ENCODE data around the gene CHAMP1. TPM values are rescaled to one million over a fixed set of nuclear protein-coding genes. Genes with fewer than 3 reads are reported as not detected.
A peak's percentile ranks its signal among the peaks of the same experiment; 100 is the strongest.

Gene CHAMP1
- total and polyA plus RNA-seq, 2 donors (not counting 3 experiments of a cell fraction or from before 2014, with no cell fraction given): 19.2 to 24.1 TPM

- FAIRE-seq (peak; percentile 83), DNase-seq (ENCODE audit: low read depth, low spot score) (peak; percentile 52)
- Histone ChIP-seq H3K9ac (replicated peaks; ENCODE audit: extremely low read depth, insufficient read depth, low read length) (no peak overlapping the region), H3K4me1 (ENCODE audit: control insufficient read depth, extremely low read depth, insufficient read depth, low read length) (no peaks in the 10 kb centered on the region), H3K9me1 (replicated peaks; ENCODE audit: control insufficient read depth, extremely low read depth, insufficient read depth, low read length) (no peaks in the 10 kb centered on the region), H3K27ac (ENCODE audit: insufficient read depth, low read depth, low read length) (no peak overlapping the region), H3K4me3 (replicated peaks in 1 of 3; ENCODE audit: insufficient read depth in 1 of 3, low read depth in 1 of 3, low read length in 3 of 3) (no peak overlapping the region), H3K9me3 (replicated peaks; ENCODE audit: control insufficient read depth, insufficient read depth, low read length) (no peaks in the 10 kb centered on the region), H3K36me3 (ENCODE audit: control insufficient read depth in 2 of 2, extremely low read depth in 1 of 2, insufficient read depth in 2 of 2, low read length in 2 of 2) (no peaks in the 10 kb centered on the region), H3K27me3 (ENCODE audit: control insufficient read depth in 2 of 2, insufficient read depth in 2 of 2, low read length in 2 of 2) (peaks cover 0 to 3% of the 10 kb centered on the region in 2 experiments), H2AFZ (ENCODE audit: low read depth, low read length) (no peak overlapping the region), H3K4me2 (ENCODE audit: insufficient read depth, low read length) (no peak overlapping the region), H3K79me2 (ENCODE audit: control insufficient read depth, insufficient read depth, low read length) (no peaks in the 10 kb centered on the region), H4K20me1 (replicated peaks; ENCODE audit: control insufficient read depth, extremely low read depth, insufficient read depth, low read length) (no peaks in the 10 kb centered on the region)
- dilution Hi-C loops (cut with MboI; ENCODE audit: extremely low pct_ligation_motif_present, low sequenced_read_pairs): no loop called here
- POLR2A ChIA-PET: no interaction called here
- CTCF ChIA-PET: no interaction called here
- no TSS peak for BruUV-seq (replicated peaks)
- intact Hi-C loops (cut with micrococcal nuclease): no loop called here
- peak; percentile 64 to 67 for TF ChIP-seq CTCF (IDR thresholded peaks at IDR 0.05; ENCODE audit: extremely low read depth in 1 of 2, insufficient read depth in 1 of 2, low read depth in 1 of 2, low read length in 2 of 2)
- no peak for TF ChIP-seq GATA2 (IDR thresholded peaks at IDR 0.05; ENCODE audit: insufficient read depth, insufficient read length, low read depth, low read length)
Observed at GRCh38 chr13:114339857-114340534, 25.7 kb downstream of the CHAMP1 start.

GRCh38 chr13:114341003-114341777 lies 26.9 kb downstream of the CHAMP1 start:
- no peaks in the 10 kb centered on the region for H3K36me3 ChIP-seq (ENCODE audit: control insufficient read depth in 2 of 2, extremely low read depth in 1 of 2, insufficient read depth in 2 of 2, low read length in 2 of 2)
- no peak overlapping the region for H3K4me3 ChIP-seq (replicated peaks in 1 of 3; ENCODE audit: insufficient read depth in 1 of 3, low read depth in 1 of 3, low read length in 3 of 3)
- peaks cover 3% of the 10 kb centered on the region in 2 experiments for H3K27me3 ChIP-seq (ENCODE audit: control insufficient read depth in 2 of 2, insufficient read depth in 2 of 2, low read length in 2 of 2)
- intact Hi-C loops (cut with micrococcal nuclease) (no loop called here), dilution Hi-C loops (cut with MboI; ENCODE audit: extremely low pct_ligation_motif_present, low sequenced_read_pairs) (no loop called here)
- no peak overlapping the region for H3K9ac ChIP-seq (replicated peaks; ENCODE audit: extremely low read depth, insufficient read depth, low read length)
- H3K4me2 ChIP-seq (ENCODE audit: insufficient read depth, low read length): no peak overlapping the region
- H3K9me3 ChIP-seq (replicated peaks; ENCODE audit: control insufficient read depth, insufficient read depth, low read length): no peaks in the 10 kb centered on the region
- DNase-seq (ENCODE audit: low read depth, low spot score) (no peak), FAIRE-seq (no peak)
- H2AFZ ChIP-seq (ENCODE audit: low read depth, low read length): no peak overlapping the region
- no peaks in the 10 kb centered on the region for H3K9me1 ChIP-seq (replicated peaks; ENCODE audit: control insufficient read depth, extremely low read depth, insufficient read depth, low read length)
- H3K27ac ChIP-seq (ENCODE audit: insufficient read depth, low read depth, low read length): no peak overlapping the region
- POLR2A ChIA-PET: no interaction called here
- H3K4me1 ChIP-seq (ENCODE audit: control insufficient read depth, extremely low read depth, insufficient read depth, low read length): no peaks in the 10 kb centered on the region
- H4K20me1 ChIP-seq (replicated peaks; ENCODE audit: control insufficient read depth, extremely low read depth, insufficient read depth, low read length): no peaks in the 10 kb centered on the region
- no TSS peak for BruUV-seq (replicated peaks)
- no peaks in the 10 kb centered on the region for H3K79me2 ChIP-seq (ENCODE audit: control insufficient read depth, insufficient read depth, low read length)
- CTCF ChIA-PET: interaction anchor here (0.8 to 1.7 kb wide), 4 partner anchors 9 to 60 kb away, joined by 3 to 6 read pairs (median 3); partner anchors contain the start of gene UPF3A
- no peak for TF ChIP-seq MAX (IDR thresholded peaks at IDR 0.05; ENCODE audit: insufficient read depth, insufficient read length)
- no peak for TF ChIP-seq FOS (IDR thresholded peaks at IDR 0.05; ENCODE audit: borderline replicate concordance, insufficient read depth, low read length)
- TF ChIP-seq MYC (IDR thresholded peaks at IDR 0.05; ENCODE audit: low read depth, low read length): no peak
- TF ChIP-seq POLR2AphosphoS5 (IDR thresholded peaks at IDR 0.05; ENCODE audit: insufficient read depth, low read depth, low read length): no peak
- TF ChIP-seq POLR2A (IDR thresholded peaks at IDR 0.05; ENCODE audit: low read depth, low read length): no peak
- TF ChIP-seq CTCF (IDR thresholded peaks at IDR 0.05; ENCODE audit: extremely low read depth in 1 of 2, insufficient read depth in 1 of 2, low read depth in 1 of 2, low read length in 2 of 2): no peak
- no peak for TF ChIP-seq JUN (IDR thresholded peaks at IDR 0.05; ENCODE audit: borderline replicate concordance, insufficient read depth, insufficient read length, low read depth)
- TF ChIP-seq GATA2 (IDR thresholded peaks at IDR 0.05; ENCODE audit: insufficient read depth, insufficient read length, low read depth, low read length): no peak
- TF ChIP-seq EZH2 (IDR thresholded peaks at IDR 0.05; ENCODE audit: borderline replicate concordance, low read depth, low read length, severe bottlenecking): no peak

Data from endothelial cell of umbilical vein (primary cell).